Panc1 (cell line): ENCODE results near the gene C4orf50. TPM values are rescaled to one million over a fixed set of nuclear protein-coding genes. Genes with fewer than 3 reads are reported as not detected.
A peak's percentile ranks its signal among the peaks of the same experiment; 100 is the strongest.

Experiments used
- ATAC-seq: fragments of 200-7000 bp; cut with Tn5 transposase; 2 replicates; pipeline ENCODE4 v1.9.1; 2020; ENCODE audit warnings: mild to moderate bottlenecking, moderate library complexity
- BruUV-seq: library from RNA; stranded (reverse); fragments of 400-500 nt; replicated peaks from 2 replicates; lab custom pipeline; 2021; lab: Mats Ljungman, UMichigan
- CTCF ChIA-PET: fragments of 300-600 bp; sonication (Branson Sonifier 250); formaldehyde crosslinking; loops from one replicate; lab custom pipeline; 2022; ENCODE audit warnings: antibody characterized with exemption; lab: Charles Lee
- POLR2A ChIA-PET: fragments of 300-600 bp; sonication (Branson Sonifier 250); formaldehyde crosslinking; loops from one replicate; lab custom pipeline; 2022; ENCODE audit warnings: antibody characterized with exemption; lab: Charles Lee
- DNase-seq: peaks from one replicate; pipeline ENCODE4 v3.0.0-alpha.2; 2010; ENCODE audit warnings: low read depth, low spot score
- H3K27ac ChIP-seq: 2 replicates; pipeline ENCODE4 v1.5.1; 2011; ENCODE audit warnings: mild to moderate bottlenecking, low read length, inconsistent platforms
- H3K27me3 ChIP-seq: fragments of 200-500 bp; sonication (Bioruptor generic); 2 replicates; pipeline ENCODE4 v1.6.0; 2014; ENCODE audit warnings: low read length, inconsistent platforms; ENCODE audit not compliant: control insufficient read depth, insufficient read depth
- H3K36me3 ChIP-seq: fragments of 200-500 bp; sonication (Bioruptor generic); 2 replicates; pipeline ENCODE4 v1.5.1; 2014; ENCODE audit warnings: inconsistent platforms, mild to moderate bottlenecking, low read length, moderate library complexity; ENCODE audit not compliant: control insufficient read depth, insufficient read depth
- H3K4me1 ChIP-seq: 2 replicates; pipeline ENCODE4 v1.5.1; 2011; ENCODE audit warnings: inconsistent platforms, mild to moderate bottlenecking, low read length, moderate library complexity; ENCODE audit not compliant: control insufficient read depth, insufficient read depth
- H3K4me3 ChIP-seq, 2 experiments: 2 replicates each; pipeline ENCODE4 v1.5.1; 2011 to 2012; ENCODE audit warnings: low read depth in 2 of 2, low read length in 2 of 2, mild to moderate bottlenecking in 2 of 2, inconsistent platforms in 1 of 2, moderate library complexity in 1 of 2
- H3K9me3 ChIP-seq: fragments of 200-500 bp; sonication (Bioruptor generic); 2 replicates; pipeline ENCODE4 v1.5.1; 2014; ENCODE audit warnings: low read depth, mild to moderate bottlenecking, inconsistent platforms, low read length, moderate library complexity; ENCODE audit not compliant: control insufficient read depth, insufficient read depth
- CTCF ChIP-seq: fragments of 450-650 bp; IDR thresholded peaks from 2 replicates; pipeline ENCODE4 v1.5.1; 2017; ENCODE audit warnings: mild to moderate bottlenecking
- POLR2AphosphoS5 ChIP-seq: IDR thresholded peaks from 2 replicates; pipeline ENCODE4 v1.6.1; 2012; ENCODE audit warnings: mild to moderate bottlenecking, low read depth, low read length, moderate library complexity
- REST ChIP-seq, 2 experiments: IDR thresholded peaks; 2 replicates each; pipeline ENCODE4 v1.6.1; 2011 to 2012; ENCODE audit warnings: low read depth in 2 of 2, control low read depth in 1 of 2, low read length in 1 of 2, mild to moderate bottlenecking in 1 of 2, moderate library complexity in 1 of 2; ENCODE audit not compliant: insufficient read depth in 1 of 2
- SIN3A ChIP-seq: IDR thresholded peaks from 2 replicates; pipeline ENCODE4 v1.6.1; 2012; ENCODE audit warnings: low read depth, mild to moderate bottlenecking, low read length, moderate library complexity, borderline replicate concordance; ENCODE audit not compliant: insufficient read depth
- TCF7L2 ChIP-seq: IDR thresholded peaks from 2 replicates; pipeline ENCODE4 v1.6.1; 2011; ENCODE audit warnings: mild to moderate bottlenecking, low read depth, low read length, inconsistent platforms
- in situ Hi-C: cut with HindIII; loops from 2 replicates; pipeline ENCODE4 v1.10.0; 2016; ENCODE audit warnings: low sequenced_read_pairs, low pct_unique_long_range_greater_than_20kb
- intact Hi-C: fragments of 100-400 bp; cut with micrococcal nuclease; formaldehyde crosslinking; loops from one replicate; pipeline ENCODE4 v1.10.0; 2022; ENCODE audit not compliant: unreplicated experiment
- total RNA-seq: library from RNA; stranded (reverse); gene quantifications from one replicate; pipeline ENCODE4 v1.2.1, GENCODE V29; 2021; ENCODE audit not compliant: unreplicated experiment

The C4orf50 gene
- total RNA-seq, 1 experiment from 2014 or later, result under 0.01 TPM

GRCh38 chr4:5881340-5881739 lies 136.9 kb downstream of the C4orf50 start:
- BruUV-seq, result no TSS peak
- POLR2A ChIA-PET, result interaction anchor here (0.6 kb wide), 1 partner anchor 136 kb away, joined by 3 read pairs; no protein-coding TSS in a partner anchor
- in situ Hi-C loops (no loop called here), intact Hi-C loops (no loop called here)
- Histone ChIP-seq H3K9me3 (no peaks in the 10 kb centered on the region), H3K4me1 (no peaks in the 10 kb centered on the region), H3K27ac (no peak overlapping the region), H3K36me3 (no peaks in the 10 kb centered on the region), H3K27me3 (peaks cover 2% of the 10 kb centered on the region; the same call in 1 of the 2 replicates), H3K4me3 (no peak overlapping the region)
- no peak for ATAC-seq
- DNase-seq, result no peak
- no peak for TF ChIP-seq SIN3A
- TF ChIP-seq CTCF, result no peak
- peak; percentile 65 to 67; a peak in 3 of 4 replicates for TF ChIP-seq REST (IDR thresholded peaks at IDR 0.05; ENCODE audit: insufficient read depth in 1 of 2, low read depth in 2 of 2, low read length in 1 of 2)
- CTCF ChIA-PET, result no interaction called here

GRCh38 chr4:5878359-5878758 lies 139.9 kb downstream of the C4orf50 start:
- no peak overlapping the region for H3K27ac ChIP-seq
- H3K36me3 ChIP-seq, result no peaks in the 10 kb centered on the region
- CTCF ChIA-PET, result no interaction called here
- DNase-seq, result no peak
- no peaks in the 10 kb centered on the region for H3K4me1 ChIP-seq
- peaks cover 4% of the 10 kb centered on the region; the same call in 1 of the 2 replicates for H3K27me3 ChIP-seq
- POLR2A ChIA-PET, result no interaction called here
- ATAC-seq, result no peak
- intact Hi-C loops (no loop called here), in situ Hi-C loops (no loop called here)
- no peak overlapping the region for H3K4me3 ChIP-seq
- no peaks in the 10 kb centered on the region for H3K9me3 ChIP-seq
- TF ChIP-seq POLR2AphosphoS5 (no peak), TCF7L2 (no peak), REST (IDR thresholded peaks at IDR 0.05; ENCODE audit: insufficient read depth in 1 of 2, low read depth in 2 of 2, low read length in 1 of 2) (no peak), SIN3A (no peak), CTCF (no peak)
- BruUV-seq, result no TSS peak
